HUES6 (cell line): Measurements from ENCODE around the gene KMT2C.
"Not testable (repeated sequence)": the region's sequence is repeated elsewhere in the genome, so short reads cannot be mapped to it uniquely, and the experiment has no call there.

ENCODE experiments used
- H3K27ac ChIP-seq: 2 replicates; pipeline ENCODE4 v1.7.0; 2013; ENCODE audit warnings: low read depth, mild to moderate bottlenecking, low read length, inconsistent platforms
- H3K27me3 ChIP-seq: 2 replicates; pipeline ENCODE4 v1.6.1; 2013; ENCODE audit warnings: low read length; ENCODE audit not compliant: control insufficient read depth, insufficient read depth
- H3K36me3 ChIP-seq: 2 replicates; pipeline ENCODE4 v1.6.1; 2013; ENCODE audit warnings: low read length; ENCODE audit not compliant: control insufficient read depth, insufficient read depth
- H3K4me1 ChIP-seq: 2 replicates; pipeline ENCODE4 v1.6.1; 2013; ENCODE audit warnings: low read length; ENCODE audit not compliant: control insufficient read depth, insufficient read depth
- H3K4me3 ChIP-seq: 2 replicates; pipeline ENCODE4 v1.5.1; 2013; ENCODE audit warnings: low read depth, low read length
- H3K9ac ChIP-seq: one replicate; pipeline ENCODE4 v1.6.1; 2013; ENCODE audit warnings: mild to moderate bottlenecking, low read length
- H3K9me3 ChIP-seq: 2 replicates; pipeline ENCODE4 v1.6.1; 2013; ENCODE audit warnings: low read depth, low read length; ENCODE audit not compliant: control insufficient read depth, insufficient read depth

Gene KMT2C

DNA sequence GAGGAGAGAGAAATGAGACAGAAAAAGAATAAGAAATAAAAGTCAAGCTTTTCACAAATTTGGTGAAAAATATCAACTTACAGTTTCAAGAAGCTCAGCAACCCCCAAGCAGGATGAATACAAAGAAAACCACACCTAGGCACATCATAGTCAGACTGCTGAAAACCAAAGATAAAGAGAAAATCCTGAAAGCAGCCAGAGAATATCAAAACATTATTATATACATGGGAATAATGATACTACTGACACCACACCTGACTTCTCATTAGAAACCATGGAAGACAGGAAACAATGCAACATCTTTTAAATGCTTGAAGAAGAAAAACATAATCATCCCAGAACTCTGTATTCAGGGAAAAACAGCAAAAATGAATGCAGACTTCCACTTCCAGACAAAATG lies 149.6 kb downstream of the KMT2C start:
- not testable (repeated sequence) for H3K4me1 ChIP-seq, H3K36me3 ChIP-seq, H3K27ac ChIP-seq, H3K4me3 ChIP-seq, H3K27me3 ChIP-seq, H3K9ac ChIP-seq
- H3K9me3 ChIP-seq = peaks cover 12% of the 10 kb centered on the region; the same call in 1 of the 2 replicates

DNA sequence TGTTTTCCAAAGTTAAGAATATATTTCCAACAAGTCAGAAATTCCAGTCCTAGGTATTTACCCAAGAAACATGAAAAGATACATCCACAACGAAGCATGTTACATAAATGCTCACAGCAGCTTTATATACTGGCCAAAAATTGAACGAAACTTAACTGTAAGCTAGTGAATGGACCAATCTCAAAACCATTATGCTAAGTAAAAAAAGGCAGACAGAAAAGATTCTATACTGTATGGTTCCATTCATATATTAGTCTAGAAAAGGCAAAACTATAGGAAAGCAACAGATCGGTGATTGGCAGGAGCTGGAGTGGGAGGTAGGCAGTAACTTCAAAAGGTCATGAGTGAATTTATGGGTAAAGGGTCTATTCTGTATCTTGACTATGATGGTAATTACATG lies 150.8 kb downstream of the KMT2C start:
- H3K9me3 ChIP-seq = peaks cover 12% of the 10 kb centered on the region; the same call in 1 of the 2 replicates
- not testable (repeated sequence) for H3K27ac ChIP-seq, H3K27me3 ChIP-seq, H3K9ac ChIP-seq, H3K4me1 ChIP-seq, H3K36me3 ChIP-seq, H3K4me3 ChIP-seq

DNA sequence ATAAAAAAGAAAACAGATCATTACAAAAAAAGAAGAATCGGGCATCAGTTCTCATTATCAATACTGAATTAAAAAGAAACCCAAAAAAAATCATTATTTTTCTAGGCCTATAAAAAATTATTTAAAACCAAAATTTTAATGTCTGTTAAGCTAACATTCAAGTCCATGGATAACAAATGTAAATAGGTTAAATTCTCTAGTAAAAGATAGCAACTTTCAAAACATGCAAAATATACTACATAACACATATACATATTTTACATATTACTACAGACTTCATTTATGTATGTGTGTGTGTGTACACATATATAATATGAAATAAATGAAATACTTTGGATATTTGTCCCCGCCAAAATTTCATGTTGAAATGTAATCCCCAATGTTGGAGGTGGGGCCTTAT lies 158.1 kb downstream of the KMT2C start:
- H3K36me3 ChIP-seq, H3K4me3 ChIP-seq, H3K4me1 ChIP-seq, H3K9ac ChIP-seq, H3K9me3 ChIP-seq, H3K27ac ChIP-seq, H3K27me3 ChIP-seq: not testable (repeated sequence)

DNA sequence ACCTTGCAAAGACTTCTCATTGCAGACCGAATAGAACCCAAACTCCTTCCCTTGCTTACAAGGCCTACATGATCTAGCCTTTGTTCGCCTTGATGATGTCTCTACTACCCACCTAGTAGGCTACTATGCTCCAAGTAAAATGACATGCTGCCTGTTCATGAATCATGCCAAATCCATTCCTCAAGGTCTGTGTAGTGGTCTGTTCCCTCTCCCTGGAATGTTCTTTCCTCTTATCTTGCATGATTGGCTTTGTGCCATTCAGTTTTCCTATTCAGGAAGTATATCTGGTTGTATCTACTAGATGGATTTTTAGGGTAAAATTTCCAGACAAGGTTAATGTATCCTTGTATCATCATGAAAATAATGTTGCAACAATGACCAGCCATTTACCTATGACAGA lies 165.4 kb downstream of the KMT2C start:
- H3K4me3 ChIP-seq, H3K27me3 ChIP-seq, H3K9ac ChIP-seq, H3K36me3 ChIP-seq, H3K4me1 ChIP-seq, H3K27ac ChIP-seq: not testable (repeated sequence)
- peaks cover 17% of the 10 kb centered on the region for H3K9me3 ChIP-seq

- not testable (repeated sequence) for H3K27me3 ChIP-seq, H3K36me3 ChIP-seq, H3K27ac ChIP-seq, H3K4me1 ChIP-seq, H3K4me3 ChIP-seq, H3K9ac ChIP-seq
- H3K9me3 ChIP-seq = peaks cover 12% of the 10 kb centered on the region
Observed at GRCh38 chr7:152266859-152267258, 168.9 kb downstream of the KMT2C start.

GRCh38 chr7:152264915-152265314 lies 170.9 kb downstream of the KMT2C start:
- not testable (repeated sequence) for H3K36me3 ChIP-seq

DNA sequence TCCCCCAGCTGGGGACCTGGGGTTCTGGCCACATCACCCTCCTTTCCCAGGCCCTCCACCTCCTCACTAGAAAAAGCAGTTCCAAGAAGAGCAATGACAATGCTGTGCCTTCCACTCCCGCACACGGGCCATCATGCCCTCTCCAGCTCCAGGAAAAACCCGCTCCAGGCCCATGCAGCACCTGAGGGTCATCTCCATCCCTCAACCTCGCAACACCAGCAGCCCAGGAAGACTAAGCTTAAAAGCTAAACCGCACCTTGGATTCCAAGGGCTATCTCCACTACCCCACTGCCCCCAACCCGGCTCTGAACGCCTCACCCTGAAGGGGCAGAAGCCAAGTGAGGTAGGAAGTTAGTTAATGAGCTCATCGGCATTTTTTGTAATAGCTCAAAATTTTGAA lies 173.7 kb downstream of the KMT2C start:
- not testable (repeated sequence) for H3K9me3 ChIP-seq, H3K4me1 ChIP-seq, H3K27ac ChIP-seq, H3K4me3 ChIP-seq, H3K27me3 ChIP-seq, H3K36me3 ChIP-seq, H3K9ac ChIP-seq

More at GRCh38 chr7:152264915-152265314, 170.9 kb downstream of the KMT2C start:
- not testable (repeated sequence) for H3K4me1 ChIP-seq, H3K9ac ChIP-seq, H3K27ac ChIP-seq, H3K27me3 ChIP-seq, H3K4me3 ChIP-seq
- H3K9me3 ChIP-seq = peaks cover 12% of the 10 kb centered on the region

DNA sequence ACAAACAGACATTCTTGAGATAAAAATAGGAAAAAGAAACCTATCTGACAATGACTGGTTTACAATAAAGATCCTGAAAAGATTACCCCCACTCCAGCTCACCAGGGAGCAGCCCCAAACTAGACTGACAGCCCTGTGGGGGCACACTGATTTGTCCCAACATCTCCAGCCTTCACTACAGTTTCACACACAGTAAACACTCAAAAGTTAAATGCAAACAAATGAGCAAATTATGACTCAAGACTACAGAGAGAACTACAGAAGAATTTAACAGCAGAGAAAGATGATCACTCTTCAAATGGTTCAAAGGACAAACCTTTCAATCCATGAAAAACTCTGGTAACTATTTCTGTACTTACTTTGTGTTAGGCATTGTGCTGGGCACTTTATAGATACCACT lies 176.2 kb downstream of the KMT2C start:
- not testable (repeated sequence) for H3K4me3 ChIP-seq, H3K4me1 ChIP-seq, H3K36me3 ChIP-seq, H3K27ac ChIP-seq, H3K9me3 ChIP-seq, H3K27me3 ChIP-seq, H3K9ac ChIP-seq

GRCh38 chr7:152247851-152248250 lies 188.0 kb downstream of the KMT2C start:
- H3K4me3 ChIP-seq, H3K27me3 ChIP-seq, H3K4me1 ChIP-seq, H3K9ac ChIP-seq, H3K27ac ChIP-seq, H3K9me3 ChIP-seq: not testable (repeated sequence)
- peaks cover 10% of the 10 kb centered on the region for H3K36me3 ChIP-seq

- H3K27me3 ChIP-seq, H3K36me3 ChIP-seq, H3K4me1 ChIP-seq, H3K4me3 ChIP-seq, H3K27ac ChIP-seq, H3K9ac ChIP-seq, H3K9me3 ChIP-seq: not testable (repeated sequence)
Observed at GRCh38 chr7:152245417-152245816, 190.4 kb downstream of the KMT2C start.

GRCh38 chr7:152243464-152243863 lies 192.3 kb downstream of the KMT2C start:
- H3K27me3 ChIP-seq, H3K36me3 ChIP-seq, H3K9me3 ChIP-seq, H3K4me3 ChIP-seq, H3K27ac ChIP-seq, H3K4me1 ChIP-seq, H3K9ac ChIP-seq: not testable (repeated sequence)

GRCh38 chr7:152241301-152241700 lies 194.5 kb downstream of the KMT2C start:
- H3K4me3 ChIP-seq, H3K4me1 ChIP-seq, H3K27me3 ChIP-seq, H3K9me3 ChIP-seq, H3K9ac ChIP-seq, H3K36me3 ChIP-seq, H3K27ac ChIP-seq: not testable (repeated sequence)
